SKM-1 treated with dmso at 0.1 percent for 144 hours (cell line): ENCODE data around the gene IL17RD.

Source experiments
- DNase-seq: peaks from one replicate; lab custom pipeline; 2025; ENCODE audit not compliant: unreplicated experiment; lab: John Stamatoyannopoulos, UW

The IL17RD gene

GRCh38 chr3:57158813-57159738 is 6.1 kb downstream of the IL17RD start:
- DNase-seq, result no peak

- DNase-seq, result no peak
Observed at GRCh38 chr3:57158325-57158724, 6.8 kb downstream of the IL17RD start.

GRCh38 chr3:57157545-57157944 is 7.6 kb downstream of the IL17RD start:
- no peak for DNase-seq

DNA sequence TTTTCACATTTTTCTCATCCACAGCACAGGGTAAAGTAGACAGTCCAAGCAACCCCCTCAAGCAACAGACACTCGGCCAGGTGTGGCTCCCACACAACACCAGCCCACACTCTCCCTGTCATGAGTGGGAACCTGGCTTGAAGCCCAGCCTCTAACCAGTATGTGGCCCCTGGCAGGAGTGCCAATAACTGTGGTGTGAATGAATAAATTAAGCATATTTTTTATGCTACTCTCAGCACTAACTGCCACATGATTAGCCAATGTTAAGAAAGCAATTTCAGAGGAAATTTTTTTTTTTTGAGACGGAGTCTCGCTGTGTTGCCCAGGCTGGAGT is 9.9 kb downstream of the IL17RD start:
- DNase-seq, result no peak

DNA sequence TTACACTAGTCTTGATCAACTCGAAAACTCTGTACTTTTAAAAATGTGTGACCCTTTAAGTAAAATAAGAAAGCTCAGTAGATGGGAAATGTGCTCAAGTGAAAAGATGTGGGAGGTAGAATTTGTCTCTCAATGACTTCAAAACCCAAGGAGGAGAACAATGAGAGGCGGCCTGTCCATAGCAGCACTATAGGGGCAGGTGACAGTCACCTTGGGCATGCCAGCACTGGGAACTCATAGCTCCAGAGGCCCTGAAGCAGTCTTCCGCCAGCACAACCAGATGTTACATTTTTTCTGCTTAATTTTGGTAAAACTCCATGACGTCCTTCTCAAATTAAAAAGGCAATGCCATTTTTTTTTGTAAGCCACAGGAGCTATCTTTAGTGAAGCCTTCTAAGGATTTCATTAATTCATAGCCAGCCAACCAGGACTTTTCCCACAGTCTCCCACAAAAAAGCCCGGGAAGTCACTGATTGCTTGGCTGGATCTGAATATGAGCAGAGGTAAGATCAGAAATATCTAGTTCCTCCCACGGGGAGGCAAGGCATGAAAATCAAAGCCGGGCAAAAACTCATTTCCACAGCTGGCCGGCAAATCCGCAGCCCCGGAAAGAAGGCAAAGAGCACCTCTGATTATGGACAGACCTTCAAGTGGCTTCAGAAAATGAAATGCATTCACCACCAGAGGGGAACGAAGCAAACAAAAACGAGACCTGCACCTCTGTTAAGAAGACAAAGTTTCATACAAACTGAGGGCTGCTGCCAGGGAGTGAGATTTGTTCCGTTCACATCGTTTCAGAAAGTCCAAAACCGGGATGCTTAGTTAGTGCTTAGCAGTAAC is 10.5 kb downstream of the IL17RD start:
- no peak for DNase-seq

- DNase-seq, result no peak
Observed at GRCh38 chr3:57152151-57153143, 12.7 kb downstream of the IL17RD start.

GRCh38 chr3:57151749-57152148 is 13.4 kb downstream of the IL17RD start:
- DNase-seq, result no peak

DNA sequence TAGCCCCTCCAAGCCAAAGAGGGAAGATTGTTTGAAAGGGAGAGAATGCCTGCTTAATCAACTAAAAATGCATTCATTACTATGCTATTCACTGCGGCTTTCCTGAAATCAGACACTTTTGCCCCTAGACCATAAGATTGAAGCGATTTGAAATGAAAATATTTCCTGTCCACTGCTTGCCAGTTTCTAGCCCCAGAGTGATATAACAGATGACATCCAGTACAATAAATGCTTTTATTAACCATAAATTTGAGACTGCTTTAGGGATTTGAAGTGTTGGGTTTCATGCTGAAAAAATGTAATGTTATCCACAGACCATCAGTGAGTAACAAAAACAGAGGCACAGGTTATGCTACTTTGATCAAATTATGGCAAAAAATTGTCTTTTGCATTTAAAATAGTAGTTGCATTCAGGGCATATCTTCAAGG is 14.1 kb downstream of the IL17RD start:
- no peak for DNase-seq

DNA sequence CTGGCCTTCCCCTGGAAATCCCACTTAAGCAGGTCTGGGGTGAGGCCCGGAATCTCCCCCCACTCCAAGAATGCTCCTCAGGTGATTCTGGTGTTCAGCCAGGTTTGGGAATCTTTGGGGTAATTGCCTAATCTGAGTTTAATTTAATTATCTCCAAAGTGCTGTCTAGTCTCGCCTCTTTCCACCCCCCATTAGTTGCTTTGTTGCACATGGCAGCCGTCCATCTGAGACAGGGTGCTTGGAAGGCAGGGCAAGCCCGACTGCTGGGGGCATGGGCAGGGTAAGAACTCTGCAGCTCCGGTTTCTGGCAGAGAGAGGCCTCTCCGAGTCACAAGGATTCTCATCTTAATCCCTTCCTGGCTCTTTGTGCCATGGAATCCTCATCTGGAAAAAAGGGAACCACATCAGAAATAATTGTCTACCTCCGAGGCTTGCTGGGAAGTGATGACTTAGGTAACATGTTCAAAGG is 15.0 kb downstream of the IL17RD start:
- no peak for DNase-seq

GRCh38 chr3:57147071-57147470 is 18.1 kb downstream of the IL17RD start:
- no peak for DNase-seq

GRCh38 chr3:57145852-57146251 is 19.3 kb downstream of the IL17RD start:
- DNase-seq, result no peak

DNA sequence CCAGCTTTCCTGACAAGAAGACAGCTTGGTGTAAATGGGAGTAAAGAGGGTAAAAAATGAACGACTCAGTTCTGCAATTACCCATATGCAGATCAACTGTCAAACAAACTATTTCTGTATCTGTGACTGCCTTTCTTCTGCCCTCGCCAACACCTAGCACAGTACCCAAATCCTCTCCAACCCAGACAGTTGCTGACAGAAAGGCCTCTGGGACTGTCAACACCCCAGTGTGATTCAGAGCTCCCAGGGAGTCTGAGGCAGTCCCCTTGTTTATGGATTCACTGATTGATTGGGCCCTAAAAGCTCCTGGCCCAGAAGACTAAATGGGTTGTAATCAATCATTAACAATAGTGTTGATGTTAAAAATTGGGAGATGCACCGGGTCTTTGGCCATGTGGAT is 20.2 kb downstream of the IL17RD start:
- DNase-seq, result no peak

DNA sequence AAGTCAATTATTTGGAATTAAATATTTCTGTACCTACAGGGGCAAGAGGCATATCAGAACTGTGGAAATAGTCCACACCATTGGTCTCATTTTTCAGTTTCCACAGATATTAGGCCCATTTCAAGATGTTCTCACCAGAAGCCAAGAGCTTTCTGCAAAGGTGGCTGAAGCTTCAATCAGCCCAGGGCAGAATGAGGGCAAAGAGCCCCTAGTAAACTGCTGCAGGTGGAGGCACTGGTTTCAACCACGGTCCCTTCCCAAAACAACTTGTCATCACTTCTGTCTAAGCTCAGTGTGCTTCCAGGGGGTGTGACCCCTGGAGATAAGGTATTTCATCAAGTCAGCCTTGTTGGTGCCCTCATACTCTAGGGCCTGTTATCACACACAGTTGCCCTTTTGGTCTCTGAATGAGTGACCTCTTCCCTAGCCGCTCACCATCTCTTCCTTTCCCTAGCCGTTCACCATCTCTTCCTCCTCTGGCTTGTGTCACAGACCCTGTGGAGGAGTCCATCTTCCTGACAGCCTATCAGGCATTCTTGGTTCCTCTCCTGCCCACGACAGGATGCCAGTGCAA is 21.2 kb downstream of the IL17RD start:
- no peak for DNase-seq

DNA sequence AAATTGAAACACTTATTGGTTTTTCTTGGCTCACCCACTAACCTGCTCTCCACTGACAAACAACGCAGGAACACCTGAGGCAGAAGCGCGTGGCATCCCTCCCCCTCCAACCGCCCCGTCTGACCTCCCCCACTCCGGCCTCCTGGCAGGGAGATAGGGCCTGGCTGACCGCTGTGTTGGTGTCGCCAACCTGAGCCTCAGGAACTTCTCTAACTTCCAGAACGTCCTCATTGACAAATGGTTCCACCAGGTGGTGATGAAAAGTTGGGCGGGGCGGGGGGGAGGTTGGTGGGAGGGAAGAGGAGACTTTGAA is 22.8 kb downstream of the IL17RD start:
- no peak for DNase-seq

GRCh38 chr3:57141719-57142410 is 23.3 kb downstream of the IL17RD start:
- DNase-seq, result no peak

GRCh38 chr3:57140894-57141293 is 24.3 kb downstream of the IL17RD start:
- DNase-seq, result no peak

- DNase-seq, result no peak
Observed at GRCh38 chr3:57135964-57136719, 29.0 kb downstream of the IL17RD start.

GRCh38 chr3:57133157-57133556 is 32.0 kb downstream of the IL17RD start:
- no peak for DNase-seq

DNA sequence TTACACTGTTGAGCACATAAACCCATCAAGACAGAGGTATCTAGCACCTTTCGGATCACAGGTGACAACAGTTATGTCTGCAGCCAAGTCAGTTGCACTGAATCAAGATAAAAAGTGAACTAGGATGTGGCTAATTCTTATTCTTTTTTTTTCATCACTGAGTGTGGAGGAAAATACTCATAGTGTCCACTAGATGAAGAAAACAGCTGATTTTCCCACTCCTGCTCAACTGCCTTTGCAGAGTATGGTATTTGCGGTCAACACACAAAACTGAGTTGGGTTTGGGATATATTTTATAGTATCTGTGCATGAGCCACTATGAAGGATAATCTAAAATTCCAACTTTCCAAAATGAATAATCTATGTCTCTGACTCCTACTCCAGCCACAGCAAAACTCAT is 32.5 kb downstream of the IL17RD start:
- DNase-seq, result no peak
